Transverse colon (tissue), 4 donors: ENCODE results near the gene HS3ST3A1. TPM values are rescaled to one million over a fixed set of nuclear protein-coding genes. Genes with fewer than 3 reads are reported as not detected.

Source experiments
- DNase-seq: peaks from one replicate; pipeline ENCODE4 v3.0.0-alpha.2; 2019
- H3K27ac ChIP-seq, 4 donors: fragments of 200-600 bp; sonication (generic); 2 replicates each; pipeline ENCODE4 v1.5.1; 2016 to 2018; ENCODE audit warnings: inconsistent platforms in 4 of 4
- H3K27me3 ChIP-seq: fragments of 200-600 bp; sonication (generic); 2 replicates; pipeline ENCODE4 v1.5.1; 2017; ENCODE audit warnings: inconsistent platforms
- H3K36me3 ChIP-seq, 4 donors: fragments of 200-600 bp; sonication (generic); 2 replicates each; pipeline ENCODE4 v1.5.1; 2017 to 2019; ENCODE audit warnings: inconsistent platforms in 4 of 4
- H3K4me1 ChIP-seq, 4 donors: fragments of 200-600 bp; sonication (generic); 2 replicates each; pipeline ENCODE4 v1.5.1; 2017 to 2020; ENCODE audit warnings: inconsistent platforms in 4 of 4
- H3K4me3 ChIP-seq, 4 donors: fragments of 200-600 bp; sonication (generic); 1 replicate in 1 of 4; 2 replicates in 3 of 4; pipeline versions ENCODE4 v1.5.1 to v1.6.1; 2017 to 2019; ENCODE audit warnings: inconsistent platforms in 4 of 4
- H3K9me3 ChIP-seq, 2 donors: fragments of 200-600 bp; sonication (generic); 2 replicates each; pipeline ENCODE4 v1.5.1; 2017 to 2019; ENCODE audit warnings: inconsistent platforms in 2 of 2
- EP300 ChIP-seq: sonication (generic); formaldehyde crosslinking; IDR thresholded peaks from one replicate; pipeline ENCODE4 v1.6.1; 2017; ENCODE audit warnings: antibody characterized with exemption, low read depth
- POLR2A ChIP-seq: fragments of 450-650 bp; IDR thresholded peaks from one replicate; pipeline ENCODE4 v1.6.1; 2016; ENCODE audit warnings: antibody characterized with exemption, mild to moderate bottlenecking, moderate library complexity
- POLR2AphosphoS5 ChIP-seq, 3 donors: sonication (generic); formaldehyde crosslinking; IDR thresholded peaks; one replicate each; pipeline ENCODE4 v1.6.1; 2016; ENCODE audit warnings: antibody characterized with exemption in 3 of 3
- WGBS, 2 donors: methylation state at CpG; one replicate each; pipeline ENCODE4 v1.1.5; 2018; ENCODE audit warnings: low coverage in 1 of 2; 5-methylcytosine and 5-hydroxymethylcytosine counted together
- in situ Hi-C, 4 donors: fragments of 200-750 bp; cut with MboI; loops; one replicate each; pipeline versions ENCODE4 v1.15.0 to v1.15.1; 2017; ENCODE audit warnings: low sequenced_read_pairs in 3 of 4, low pct_ligation_motif_present in 1 of 4, low pct_unique_long_range_greater_than_20kb in 1 of 4
- intact Hi-C: fragments of 100-400 bp; cut with DNase I; formaldehyde crosslinking; loops from one replicate; pipeline ENCODE4 v1.15.1; 2023; ENCODE audit warnings: low total_unique reads
- total RNA-seq, 4 donors: library from RNA; depleted of rRNA; stranded (reverse); fragments of >200 nt; gene quantifications; one replicate each; pipeline ENCODE4 v1.1.0, GENCODE V29; 2016
- TF ChIP-seq, protein P1 (sequence below), 5 experiments: fragments of 200-600 bp in 3 of 5; fragments of 450-650 bp in 2 of 5; sonication (generic) in 3 of 5; IDR thresholded peaks; 1 replicate in 2 of 5; 2 replicates in 3 of 5; pipeline ENCODE4 v1.5.1; 2016 to 2017; ENCODE audit warnings: antibody characterized with exemption in 5 of 5, inconsistent platforms in 3 of 5, mild to moderate bottlenecking in 2 of 5, moderate library complexity in 1 of 5

HS3ST3A1 gene
- total RNA-seq, 4 donors from 2014 or later = 0.41 to 3.6 (median 1.8) TPM

DNA sequence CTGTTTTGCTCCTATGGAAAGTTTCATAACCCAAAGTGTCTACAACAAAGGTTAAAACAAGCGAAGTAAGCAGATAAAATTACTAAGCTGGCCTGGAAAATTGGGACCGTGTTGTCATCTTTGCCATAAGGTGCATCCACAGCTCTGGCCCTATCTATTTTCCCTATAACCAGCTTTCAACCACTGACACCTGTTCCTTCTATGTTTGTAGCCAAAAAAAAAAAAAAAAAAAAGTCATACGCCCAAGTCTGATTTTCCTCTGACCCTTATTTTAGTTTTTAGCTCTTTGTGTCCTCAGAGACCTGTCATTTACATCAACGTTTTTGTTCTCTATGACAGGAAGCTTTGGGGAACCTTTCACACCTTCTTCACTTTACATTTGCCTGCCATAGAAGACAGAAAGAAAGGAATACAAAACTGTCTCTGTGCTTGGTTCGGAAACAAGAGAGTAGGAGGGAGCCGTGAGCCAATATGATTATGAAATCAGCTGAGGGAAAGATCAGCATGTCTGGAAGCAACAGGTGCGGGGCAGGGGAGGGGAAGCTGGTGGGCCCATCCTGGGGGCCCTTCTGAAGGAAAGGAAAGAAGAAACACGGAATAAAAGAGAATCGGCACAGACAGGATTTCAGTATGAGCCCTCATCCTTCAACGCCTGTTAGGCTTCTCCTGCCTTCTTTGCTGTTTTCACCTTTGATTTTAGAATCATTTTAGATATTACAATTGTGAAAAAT lies 8.5 kb downstream of the HS3ST3A1 start:
- H3K36me3 ChIP-seq = no peaks in the 10 kb centered on the region
- no peak overlapping the region for H3K27ac ChIP-seq
- in situ Hi-C loops (loop anchor here (5.0 to 25.0 kb wide), 6 partner anchors 256 to 1334 kb away; partner anchors contain the start of gene HS3ST3B1 (in 2 of the 4)), intact Hi-C loops (loop anchor here (10.0 kb wide), 1 partner anchor 1332 kb away; no protein-coding TSS in a partner anchor)
- no peak for DNase-seq
- TF ChIP-seq EP300 (no peak), POLR2AphosphoS5 (IDR thresholded peaks at IDR 0.05) (no peak), POLR2A (no peak)
- TF ChIP-seq, protein P1, sequence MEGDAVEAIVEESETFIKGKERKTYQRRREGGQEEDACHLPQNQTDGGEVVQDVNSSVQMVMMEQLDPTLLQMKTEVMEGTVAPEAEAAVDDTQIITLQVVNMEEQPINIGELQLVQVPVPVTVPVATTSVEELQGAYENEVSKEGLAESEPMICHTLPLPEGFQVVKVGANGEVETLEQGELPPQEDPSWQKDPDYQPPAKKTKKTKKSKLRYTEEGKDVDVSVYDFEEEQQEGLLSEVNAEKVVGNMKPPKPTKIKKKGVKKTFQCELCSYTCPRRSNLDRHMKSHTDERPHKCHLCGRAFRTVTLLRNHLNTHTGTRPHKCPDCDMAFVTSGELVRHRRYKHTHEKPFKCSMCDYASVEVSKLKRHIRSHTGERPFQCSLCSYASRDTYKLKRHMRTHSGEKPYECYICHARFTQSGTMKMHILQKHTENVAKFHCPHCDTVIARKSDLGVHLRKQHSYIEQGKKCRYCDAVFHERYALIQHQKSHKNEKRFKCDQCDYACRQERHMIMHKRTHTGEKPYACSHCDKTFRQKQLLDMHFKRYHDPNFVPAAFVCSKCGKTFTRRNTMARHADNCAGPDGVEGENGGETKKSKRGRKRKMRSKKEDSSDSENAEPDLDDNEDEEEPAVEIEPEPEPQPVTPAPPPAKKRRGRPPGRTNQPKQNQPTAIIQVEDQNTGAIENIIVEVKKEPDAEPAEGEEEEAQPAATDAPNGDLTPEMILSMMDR (IDR thresholded peaks at IDR 0.05) = no peak
- 72 to 80% methylated on average over 4 to 10 of the region's 10 CpGs for WGBS, 2 donors
- H3K9me3 ChIP-seq = no peaks in the 10 kb centered on the region
- H3K27me3 ChIP-seq = peaks cover 19% of the 10 kb centered on the region
- H3K4me1 ChIP-seq = no peaks in the 10 kb centered on the region
- H3K4me3 ChIP-seq = no peak overlapping the region

DNA sequence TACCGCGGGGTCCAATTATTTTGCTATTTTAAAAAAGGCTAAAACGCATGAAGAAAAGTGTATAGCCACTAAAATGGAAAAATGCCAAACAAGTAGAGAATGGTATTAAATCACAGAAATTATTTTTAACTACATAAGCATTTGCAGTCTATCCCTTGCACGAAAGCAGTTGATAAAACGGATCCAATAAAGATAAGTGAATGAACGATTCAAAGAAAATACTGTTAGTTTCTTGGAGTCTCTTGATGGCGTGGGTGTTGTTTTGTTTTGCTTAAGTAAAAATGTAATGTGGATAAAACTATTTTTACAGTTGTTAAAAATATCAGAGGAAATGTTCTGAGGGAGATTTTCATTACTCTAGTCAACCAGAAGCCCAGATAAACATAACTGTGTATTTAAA lies 9.3 kb downstream of the HS3ST3A1 start:
- intact Hi-C loops (loop anchor here (10.0 kb wide), 1 partner anchor 1332 kb away; no protein-coding TSS in a partner anchor), in situ Hi-C loops (loop anchor here (5.0 to 25.0 kb wide), 6 partner anchors 255 to 1335 kb away; partner anchors contain the start of gene HS3ST3B1 (in 2 of the 4))
- TF ChIP-seq, protein P1 (IDR thresholded peaks at IDR 0.05) = no peak
- no peak for TF ChIP-seq POLR2A
- TF ChIP-seq POLR2AphosphoS5 (IDR thresholded peaks at IDR 0.05) = no peak
- no peak for TF ChIP-seq EP300
- H3K4me1 ChIP-seq = no peaks in the 10 kb centered on the region
- peaks cover 14% of the 10 kb centered on the region for H3K27me3 ChIP-seq
- H3K36me3 ChIP-seq = no peaks in the 10 kb centered on the region
- no peak overlapping the region for H3K27ac ChIP-seq
- DNase-seq = no peak
- WGBS, 2 donors = 70 to 74% methylated on average over 7 of the region's 7 CpGs
- no peak overlapping the region for H3K4me3 ChIP-seq
- H3K9me3 ChIP-seq = no peaks in the 10 kb centered on the region

DNA sequence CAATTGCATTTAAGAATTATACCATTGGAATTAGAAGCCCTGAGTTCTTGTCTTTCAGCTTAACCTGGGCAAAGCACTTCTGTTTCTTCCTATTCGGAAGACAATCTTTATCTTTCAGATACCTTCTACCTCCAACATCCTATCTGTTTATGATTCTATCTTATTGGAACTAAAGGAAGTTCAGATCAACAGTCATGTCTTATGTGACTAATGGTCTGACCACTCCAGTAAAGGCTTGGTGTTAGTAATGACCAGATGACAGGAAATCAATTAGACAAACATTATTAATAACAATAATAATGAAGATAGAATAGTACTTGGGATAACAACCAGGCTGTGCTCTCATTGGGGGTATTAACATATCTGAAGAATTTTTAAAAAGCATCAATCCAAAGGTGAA lies 11.3 kb downstream of the HS3ST3A1 start:
- Histone ChIP-seq H3K27me3 (no peaks in the 10 kb centered on the region), H3K36me3 (no peaks in the 10 kb centered on the region), H3K27ac (no peak overlapping the region), H3K4me3 (no peak overlapping the region), H3K9me3 (no peaks in the 10 kb centered on the region), H3K4me1 (no peaks in the 10 kb centered on the region)
- TF ChIP-seq, protein P1 (IDR thresholded peaks at IDR 0.05) = no peak
- TF ChIP-seq EP300 (no peak), POLR2AphosphoS5 (IDR thresholded peaks at IDR 0.05) (no peak)
- in situ Hi-C loops (loop anchor here (5.0 to 25.0 kb wide), 6 partner anchors 253 to 1337 kb away; partner anchors contain the start of gene HS3ST3B1 (in 2 of the 4)), intact Hi-C loops (loop anchor here (10.0 kb wide), 1 partner anchor 1334 kb away; no protein-coding TSS in a partner anchor)
- 93 to 100% methylated on average over 1 of the region's 1 CpG for WGBS, 2 donors
- no peak for DNase-seq

DNA sequence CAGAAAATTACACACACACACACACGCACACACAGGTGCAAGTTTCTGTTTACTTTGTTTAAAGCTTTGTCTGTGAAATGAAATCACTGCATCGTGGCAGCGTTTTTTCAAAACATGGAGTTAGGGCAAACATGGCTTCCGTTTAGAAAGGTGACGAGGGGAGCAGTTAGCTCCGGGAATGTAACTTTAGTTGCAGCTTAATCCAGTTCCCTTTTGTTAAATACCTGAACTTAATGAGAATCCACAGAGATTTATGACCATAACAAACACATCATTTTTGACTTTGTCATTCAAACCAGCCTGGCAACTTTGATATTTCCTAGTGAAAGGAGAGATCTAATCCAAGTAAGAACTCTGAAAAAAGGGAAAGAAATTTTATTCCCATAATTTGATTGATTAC lies 12.1 kb downstream of the HS3ST3A1 start:
- TF ChIP-seq POLR2A (no peak), POLR2AphosphoS5 (IDR thresholded peaks at IDR 0.05) (no peak), EP300 (no peak)
- TF ChIP-seq, protein P1 (IDR thresholded peaks at IDR 0.05) = no peak
- no peak overlapping the region for H3K27ac ChIP-seq
- intact Hi-C loops = loop anchor here (10.0 kb wide), 1 partner anchor 1335 kb away; no protein-coding TSS in a partner anchor
- H3K4me3 ChIP-seq = no peak overlapping the region
- WGBS, 2 donors = 39 to 41% methylated on average over 6 of the region's 6 CpGs
- no peaks in the 10 kb centered on the region for H3K9me3 ChIP-seq
- in situ Hi-C loops = loop anchor here (5.0 to 25.0 kb wide), 6 partner anchors 252 to 1338 kb away; partner anchors contain the start of gene HS3ST3B1 (in 2 of the 4)
- no peaks in the 10 kb centered on the region for H3K4me1 ChIP-seq
- no peak for DNase-seq
- no peaks in the 10 kb centered on the region for H3K27me3 ChIP-seq
- no peaks in the 10 kb centered on the region for H3K36me3 ChIP-seq
